Vagina (tissue), 2 donors: ENCODE data around the gene RNF141. TPM values are rescaled to one million over a fixed set of nuclear protein-coding genes. Genes with fewer than 3 reads are reported as not detected.

Source experiments
- DNase-seq, 2 donors: peaks; one replicate each; pipeline ENCODE4 v3.0.0-alpha.2; 2017; ENCODE audit errors: extremely low spot score in 2 of 2
- H3K27ac ChIP-seq: fragments of 200-600 bp; sonication (generic); one replicate; pipeline ENCODE4 v1.5.1; 2019
- H3K27me3 ChIP-seq: fragments of 200-600 bp; sonication (generic); one replicate; pipeline ENCODE4 v1.5.1; 2019
- H3K36me3 ChIP-seq, 2 donors: fragments of 200-600 bp; sonication (generic); one replicate each; pipeline ENCODE4 v1.5.1; 2017 to 2019
- H3K4me1 ChIP-seq: fragments of 200-600 bp; sonication (generic); one replicate; pipeline ENCODE4 v1.5.1; 2019
- H3K4me3 ChIP-seq, 2 donors: fragments of 200-600 bp; sonication (generic); 1 replicate in 1 of 2; 2 replicates in 1 of 2; pipeline ENCODE4 v1.5.1; 2016 to 2019
- H3K9me3 ChIP-seq: fragments of 200-600 bp; sonication (generic); one replicate; pipeline ENCODE4 v1.5.1; 2019
- CTCF ChIP-seq, 3 experiments: fragments of 450-650 bp in 2 of 3; fragments of 200-600 bp in 1 of 3; sonication (generic) in 1 of 3; IDR thresholded peaks; one replicate each; pipeline ENCODE4 v1.5.1; 2017 to 2019; ENCODE audit warnings: antibody characterized with exemption in 3 of 3, mild to moderate bottlenecking in 2 of 3, moderate library complexity in 2 of 3
- POLR2A ChIP-seq, 2 donors: fragments of 450-650 bp; IDR thresholded peaks; one replicate each; pipeline ENCODE4 v1.6.1; 2017; ENCODE audit warnings: antibody characterized with exemption in 2 of 2, mild to moderate bottlenecking in 2 of 2, moderate library complexity in 2 of 2
- POLR2AphosphoS5 ChIP-seq, 2 donors: sonication (generic); formaldehyde crosslinking; IDR thresholded peaks; one replicate each; pipeline ENCODE4 v1.9.0; 2017; ENCODE audit warnings: antibody characterized with exemption in 2 of 2, mild to moderate bottlenecking in 2 of 2, low read depth in 1 of 2; ENCODE audit not compliant: insufficient read depth in 1 of 2
- intact Hi-C: fragments of 100-400 bp; cut with DNase I; formaldehyde crosslinking; loops from one replicate; pipeline ENCODE4 v1.15.1; 2023
- total RNA-seq: library from RNA; depleted of rRNA; stranded (reverse); fragments of >200 nt; gene quantifications from one replicate; pipeline ENCODE4 v1.2.3, GENCODE V29; 2016

RNF141 gene
- total RNA-seq, 1 donor from 2014 or later = 19.2 TPM

DNA sequence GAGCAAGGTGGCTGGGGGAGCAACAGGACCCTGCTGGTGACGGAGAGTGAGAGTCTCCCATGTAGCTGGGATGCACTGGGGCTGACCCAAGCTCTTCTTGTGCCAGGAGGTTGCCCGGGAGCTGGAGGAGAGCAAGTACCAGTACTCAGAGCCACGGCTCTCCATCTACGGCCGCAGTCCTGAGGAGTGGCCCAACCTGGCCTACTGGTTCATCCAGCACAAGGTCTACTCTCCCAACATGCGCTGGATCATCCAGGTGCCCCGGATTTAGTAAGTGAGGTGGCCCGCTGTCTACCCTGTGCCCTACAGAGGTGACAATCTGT, 45.6 kb downstream of the RNF141 start:
- Histone ChIP-seq H3K4me1 (peaks cover 11% of the 10 kb centered on the region), H3K36me3 (peaks cover 0 to 24% of the 10 kb centered on the region in 2 donors), H3K9me3 (no peaks in the 10 kb centered on the region), H3K27ac (no peak overlapping the region), H3K27me3 (no peaks in the 10 kb centered on the region), H3K4me3 (no peak overlapping the region)
- intact Hi-C loops = no loop called here
- TF ChIP-seq CTCF (IDR thresholded peaks at IDR 0.05) (no peak), POLR2AphosphoS5 (IDR thresholded peaks at IDR 0.05; ENCODE audit: insufficient read depth in 1 of 2, low read depth in 1 of 2) (peak in 1 of 2 donors; percentile 29), POLR2A (IDR thresholded peaks at IDR 0.05) (no peak)
- peak; percentile 72 to 84 for DNase-seq

GRCh38 chr11:10494636-10495463, 46.1 kb downstream of the RNF141 start:
- peaks cover 16% of the 10 kb centered on the region for H3K4me1 ChIP-seq
- H3K36me3 ChIP-seq = peaks cover 0 to 24% of the 10 kb centered on the region in 2 donors
- peak in 1 of 2 donors; percentile 80 for DNase-seq

GRCh38 chr11:10493041-10493663, 47.8 kb downstream of the RNF141 start:
- Histone ChIP-seq H3K27ac (no peak overlapping the region), H3K4me3 (no peak overlapping the region), H3K36me3 (peaks cover 0 to 24% of the 10 kb centered on the region in 2 donors), H3K9me3 (no peaks in the 10 kb centered on the region), H3K4me1 (peaks cover 21% of the 10 kb centered on the region), H3K27me3 (no peaks in the 10 kb centered on the region)
- TF ChIP-seq CTCF (IDR thresholded peaks at IDR 0.05) (no peak), POLR2AphosphoS5 (IDR thresholded peaks at IDR 0.05; ENCODE audit: insufficient read depth in 1 of 2, low read depth in 1 of 2) (no peak)
- intact Hi-C loops = no loop called here
- peak; percentile 84 to 91 for DNase-seq

More at GRCh38 chr11:10494636-10495463, 46.1 kb downstream of the RNF141 start:
- Histone ChIP-seq H3K27me3 (no peaks in the 10 kb centered on the region), H3K27ac (no peak overlapping the region), H3K9me3 (no peaks in the 10 kb centered on the region), H3K4me3 (no peak overlapping the region)
- TF ChIP-seq POLR2AphosphoS5 (IDR thresholded peaks at IDR 0.05; ENCODE audit: insufficient read depth in 1 of 2, low read depth in 1 of 2) = no peak
- no peak for TF ChIP-seq POLR2A (IDR thresholded peaks at IDR 0.05)
- TF ChIP-seq CTCF (IDR thresholded peaks at IDR 0.05) = no peak
- intact Hi-C loops = no loop called here

DNA sequence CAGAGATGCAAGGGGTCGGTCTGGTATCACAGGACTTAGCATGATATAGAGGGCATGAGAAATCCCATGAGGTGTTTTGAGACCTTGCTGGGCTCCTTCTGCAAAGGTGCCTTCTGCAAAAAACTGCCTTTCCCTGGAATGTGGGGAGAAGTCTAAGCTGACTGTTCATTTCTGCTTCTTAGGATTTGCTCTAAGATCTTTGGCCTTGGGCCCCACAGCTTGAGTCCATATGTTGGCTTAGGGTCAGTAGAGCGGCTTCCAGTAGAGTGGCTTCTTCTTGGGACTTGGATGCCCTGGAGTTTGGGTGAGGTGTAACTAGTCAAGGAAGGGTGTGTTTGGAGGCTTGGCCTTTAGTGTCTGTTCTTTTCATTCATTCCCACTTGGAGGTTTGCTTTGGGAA, 48.9 kb downstream of the RNF141 start:
- TF ChIP-seq POLR2AphosphoS5 (IDR thresholded peaks at IDR 0.05; ENCODE audit: insufficient read depth in 1 of 2, low read depth in 1 of 2) (no peak), CTCF (IDR thresholded peaks at IDR 0.05) (no peak), POLR2A (IDR thresholded peaks at IDR 0.05) (no peak)
- Histone ChIP-seq H3K4me3 (no peak overlapping the region), H3K9me3 (no peaks in the 10 kb centered on the region), H3K36me3 (peaks cover 0 to 24% of the 10 kb centered on the region in 2 donors), H3K4me1 (peaks cover 21% of the 10 kb centered on the region), H3K27me3 (no peaks in the 10 kb centered on the region), H3K27ac (no peak overlapping the region)
- intact Hi-C loops = no loop called here
- DNase-seq = peak in 1 of 2 donors; percentile 60
